Hematopoietic multipotent progenitor cell (in vitro differentiated cells): ENCODE measurements around the gene ANKRD61. TPM values are rescaled to one million over a fixed set of nuclear protein-coding genes. Genes with fewer than 3 reads are reported as not detected.
A peak's percentile ranks its signal among the peaks of the same experiment; 100 is the strongest.
"Not testable (repeated sequence)": the region's sequence is repeated elsewhere in the genome, so short reads cannot be mapped to it uniquely, and the experiment has no call there.

Experiments
- DNase-seq, 3 donors: peaks; one replicate each; pipeline ENCODE4 v3.0.0-alpha.2; 2011 to 2015; ENCODE audit warnings: low read depth in 2 of 3, low spot score in 2 of 3
- small RNA-seq: library from RNA; depleted of rRNA; stranded (forward); fragments of <200 nt; gene quantifications from one replicate; pipeline ENCODE3, GENCODE V24; 2012
- total RNA-seq: library from RNA; depleted of rRNA; stranded (reverse); fragments of >200 nt; gene quantifications from one replicate; pipeline ENCODE4 v1.2.3, GENCODE V29; 2012

Gene ANKRD61
- total RNA-seq, 1 donor, result under 0.01 TPM

DNA sequence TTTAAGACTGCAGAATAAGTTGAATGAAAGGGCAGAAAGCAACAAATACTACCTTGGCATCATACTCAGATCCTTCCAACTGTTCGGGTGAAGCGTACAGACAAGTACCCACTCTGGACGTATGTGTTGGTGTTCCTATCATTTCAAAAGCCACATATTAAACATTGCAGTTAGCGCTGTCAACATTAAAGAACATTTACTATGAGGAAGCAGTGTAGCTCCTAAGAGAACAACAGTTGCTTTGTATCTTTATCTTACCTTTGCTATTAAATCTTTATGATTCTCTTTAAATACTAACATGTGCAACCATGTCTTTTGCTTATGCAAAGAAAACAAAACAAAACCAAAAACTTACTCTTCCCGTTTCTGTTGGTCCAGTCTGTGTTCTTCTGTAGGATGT is 2.6 kb upstream of the ANKRD61 start:
- DNase-seq, result no peak

GRCh38 chr7:6031567-6031966 is 391 bp downstream of the ANKRD61 start:
- no peak for DNase-seq

- DNase-seq, result peak in 2 of 3 donors; percentile 41 to 64
These were observed 991 bp downstream of the ANKRD61 start for GRCh38 chr7:6032167-6032566.

DNA sequence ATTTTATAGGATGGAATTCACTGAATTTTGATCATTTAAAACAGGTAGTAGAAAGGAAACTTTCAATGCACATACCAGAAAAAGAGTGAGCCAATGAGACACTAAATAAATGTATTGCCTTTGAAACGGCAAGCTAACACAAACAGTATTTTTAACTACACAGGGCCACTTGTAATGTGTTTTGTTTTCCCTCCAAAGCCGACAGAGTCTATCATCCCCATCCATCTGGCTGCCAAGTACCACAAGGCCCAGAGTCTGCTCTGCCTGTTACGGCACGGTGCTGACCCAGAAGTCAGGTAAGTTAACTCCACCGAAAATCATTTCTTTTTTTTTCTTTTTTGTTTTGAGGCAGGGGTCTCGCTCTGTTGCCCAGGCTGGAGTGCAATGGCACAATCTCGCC is 1.5 kb downstream of the ANKRD61 start:
- no peak for DNase-seq

DNA sequence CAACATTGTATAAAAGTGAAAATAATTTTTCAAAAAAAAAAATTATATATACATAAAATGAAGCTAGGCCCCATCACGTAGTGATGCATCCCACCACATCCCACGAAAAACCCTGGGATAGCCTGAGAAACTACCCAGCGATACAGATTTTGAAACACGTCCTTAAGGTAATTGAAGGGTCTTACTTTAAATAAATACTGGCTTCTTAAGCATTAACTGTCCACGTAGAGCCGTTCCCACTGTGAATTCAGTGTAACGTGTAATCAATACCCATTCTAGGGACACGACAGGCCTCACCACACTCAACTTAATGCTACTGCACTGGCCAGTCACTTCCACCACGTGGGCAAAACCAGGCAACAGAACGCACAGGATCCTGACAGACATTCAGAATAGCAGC is 4.0 kb downstream of the ANKRD61 start:
- DNase-seq, result no peak

GRCh38 chr7:6035686-6036085 is 4.5 kb downstream of the ANKRD61 start:
- DNase-seq, result no peak

DNA sequence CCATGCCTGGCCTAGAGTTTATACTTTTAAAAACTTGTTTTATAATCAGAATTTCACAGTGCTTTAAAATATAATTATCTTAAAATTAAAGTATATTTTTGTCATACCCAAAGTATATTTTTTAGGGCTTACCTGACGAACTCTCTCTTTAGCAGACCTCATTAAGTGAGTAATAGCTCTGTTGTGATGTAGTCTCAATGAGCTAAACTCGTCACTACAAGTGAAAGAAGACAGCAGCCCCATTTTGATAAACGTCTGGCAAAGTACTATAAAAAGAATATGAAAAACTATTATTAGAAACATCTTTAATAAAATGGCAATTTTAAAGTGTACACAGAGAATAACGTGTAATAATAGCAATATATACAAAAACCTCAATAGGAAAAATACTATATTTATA is 18.6 kb downstream of the ANKRD61 start:
- DNase-seq, result no peak

GRCh38 chr7:6051185-6051584 is 20.0 kb downstream of the ANKRD61 start:
- not testable (repeated sequence) for DNase-seq

DNA sequence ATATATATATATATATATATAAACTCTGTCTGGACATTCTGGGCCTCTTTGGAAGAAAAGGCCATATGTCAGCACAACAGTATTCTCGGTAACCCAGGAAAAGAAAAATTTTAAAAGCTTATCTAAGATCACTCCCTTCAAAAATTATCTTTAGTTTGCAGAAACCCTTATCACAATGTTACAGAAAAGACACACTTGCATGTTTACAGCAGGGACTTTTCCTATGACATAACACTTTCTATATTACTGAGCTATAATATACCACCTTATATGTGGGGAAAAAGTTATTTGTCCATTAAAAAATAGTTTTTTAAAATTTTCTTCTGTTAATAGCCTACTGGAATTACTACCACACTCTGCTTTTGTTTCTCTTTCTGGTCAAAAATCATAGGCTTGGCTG is 25.4 kb downstream of the ANKRD61 start:
- DNase-seq, result peak in 2 of 3 donors; percentile 38 to 69

- no peak for DNase-seq
These were observed 26.3 kb downstream of the ANKRD61 start for GRCh38 chr7:6057316-6058129.

GRCh38 chr7:6059941-6060340 is 28.8 kb downstream of the ANKRD61 start:
- not testable (repeated sequence) for DNase-seq

DNA sequence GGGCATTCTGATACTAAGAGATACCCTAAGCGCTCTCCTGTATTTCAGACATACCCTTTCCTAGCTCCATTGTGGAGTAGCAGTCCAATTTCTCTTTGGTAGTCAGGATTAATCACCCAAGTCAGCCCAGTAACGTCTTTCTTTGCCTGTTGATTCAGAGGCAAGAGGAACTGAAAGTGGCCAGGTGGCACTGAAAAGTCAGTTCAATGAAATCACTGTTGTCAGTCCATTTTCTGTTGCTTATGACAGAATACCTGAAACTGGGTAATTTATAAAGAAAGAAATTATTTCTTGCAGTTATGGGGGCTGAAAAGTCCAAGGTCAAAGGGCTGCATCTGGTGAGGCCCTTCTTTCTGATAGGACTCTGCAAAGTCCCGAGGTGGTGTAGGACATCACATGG is 40.2 kb downstream of the ANKRD61 start:
- no peak for DNase-seq

GRCh38 chr7:6074612-6075380 is 43.6 kb downstream of the ANKRD61 start:
- no peak for DNase-seq

GRCh38 chr7:6078548-6078947 is 47.4 kb downstream of the ANKRD61 start:
- DNase-seq, result peak in 2 of 3 donors; percentile 45 to 72

DNA sequence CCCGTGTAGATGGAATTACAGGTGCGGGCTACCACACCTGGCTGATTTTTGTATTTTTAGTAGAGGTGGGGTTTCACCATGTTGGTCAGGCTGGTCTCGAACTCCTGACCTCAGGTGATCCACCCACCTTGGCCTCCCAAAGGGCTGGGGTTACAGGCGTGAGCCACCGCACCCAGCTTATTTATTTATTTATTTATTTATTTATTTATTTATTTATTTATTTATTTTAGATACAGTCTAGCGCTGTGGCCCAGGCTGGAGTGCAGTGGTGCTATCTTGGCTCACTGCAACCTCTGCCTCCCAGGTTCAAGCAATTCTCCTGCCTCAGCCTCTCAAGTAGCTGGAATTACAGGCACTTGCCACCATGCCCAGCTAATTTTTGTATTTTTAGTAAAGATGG is 51.9 kb downstream of the ANKRD61 start:
- not testable (repeated sequence) for DNase-seq

Small RNAs within 50 kb of the gene (small RNA-seq; reads per million reads assigned to genes)
- gene RF00019 (not detected), gene RNU6-218P (not detected), gene SNORA80D (82.1 reads per million, percentile 97 among the genes with 10 or more reads in this experiment)

Other genes starting within 250 kb of the ANKRD61 start
- gene RNF216, start 249.7 kb upstream of the ANKRD61 start, total RNA-seq, result 24.5 TPM
- not detected for gene OCM, start 150.6 kb upstream of the ANKRD61 start, total RNA-seq
- gene CCZ1, start 132.6 kb upstream of the ANKRD61 start, total RNA-seq, result 18.3 TPM
- not detected for gene RSPH10B, start 60.7 kb upstream of the ANKRD61 start, total RNA-seq
- gene PMS2, start 22.3 kb upstream of the ANKRD61 start, total RNA-seq, result 10.2 TPM
- 37.2 TPM for gene AIMP2, start 22.1 kb upstream of the ANKRD61 start, total RNA-seq
- gene EIF2AK1, start 27.8 kb downstream of the ANKRD61 start, total RNA-seq, result 141 TPM
- gene USP42, start 73.6 kb downstream of the ANKRD61 start, total RNA-seq, result 7.0 TPM
- 22.9 TPM for gene CYTH3, start 241.2 kb downstream of the ANKRD61 start, total RNA-seq